Measurements from ENCODE around the gene NPRL2. TPM values are rescaled to one million over a fixed set of nuclear protein-coding genes. Genes with fewer than 3 reads are reported as not detected.

NPRL2 gene
- total and polyA plus RNA-seq, 9 of the 15 experiments (the other 6 are each of a cell fraction or from before 2014, with no cell fraction given) = 17.4 to 40.4 (median 24.4) TPM

DNA sequence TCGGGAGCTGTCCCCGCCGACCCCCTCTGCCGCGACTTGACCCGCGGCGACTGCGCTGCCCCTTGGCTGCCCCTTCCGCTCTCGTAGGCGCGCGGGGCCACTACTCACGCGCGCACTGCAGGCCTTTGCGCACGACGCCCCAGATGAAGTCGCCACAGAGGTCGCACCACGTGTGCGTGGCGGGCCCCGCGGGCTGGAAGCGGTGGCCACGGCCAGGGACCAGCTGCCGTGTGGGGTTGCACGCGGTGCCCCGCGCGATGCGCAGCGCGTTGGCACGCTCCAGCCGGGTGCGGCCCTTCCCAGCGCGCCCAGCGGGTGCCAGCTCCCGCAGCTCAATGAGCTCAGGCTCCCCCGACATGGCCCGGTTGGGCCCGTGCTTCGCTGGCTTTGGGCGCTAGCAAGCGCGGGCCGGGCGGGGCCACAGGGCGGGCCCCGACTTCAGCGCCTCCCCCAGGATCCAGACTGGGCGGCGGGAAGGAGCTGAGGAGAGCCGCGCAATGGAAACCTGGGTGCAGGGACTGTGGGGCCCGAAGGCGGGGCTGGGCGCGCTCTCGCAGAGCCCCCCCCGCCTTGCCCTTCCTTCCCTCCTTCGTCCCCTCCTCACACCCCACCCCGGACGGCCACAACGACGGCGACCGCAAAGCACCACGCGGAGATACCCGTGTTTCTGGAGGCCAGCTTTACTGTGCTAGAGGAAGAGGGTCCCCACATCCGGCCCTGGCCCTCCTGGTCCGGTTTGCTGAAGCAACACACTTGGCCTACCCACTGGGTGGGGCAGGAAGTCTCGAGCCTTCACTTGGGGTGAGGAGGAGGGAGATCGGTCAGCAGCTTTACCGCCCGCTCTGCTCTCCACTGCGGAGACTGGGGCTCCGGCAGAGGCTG, 9.9 kb downstream of the NPRL2 start, which contains the start of gene RASSF1 (continued):
- TF ChIP-seq NR4A1 (CRISPR knock-in tag; IDR thresholded peaks at IDR 0.05) (no peak), NR4A1 (tag; IDR thresholded peaks at IDR 0.05) (peak; percentile 41; the same call in 1 of the 2 replicates), LEF1 (IDR thresholded peaks at IDR 0.05) (no peak), SP2 (IDR thresholded peaks at IDR 0.05; ENCODE audit: extremely low read depth, low read depth, low read length, poor library complexity, severe bottlenecking) (no peak), ZSCAN32 (CRISPR knock-in tag; IDR thresholded peaks at IDR 0.05) (no peak), PRMT5 (CRISPR knock-in tag; IDR thresholded peaks at IDR 0.05) (no peak), TCF7L2 (IDR thresholded peaks at IDR 0.05; ENCODE audit: low read depth, low read length) (no peak), JUN (IDR thresholded peaks at IDR 0.05; ENCODE audit: borderline replicate concordance, low read depth, low read length) (no peak), JUN (CRISPR knock-in tag; IDR thresholded peaks at IDR 0.05; ENCODE audit: borderline replicate concordance) (no peak), ZNF507 (tag; conservative IDR thresholded peaks at IDR 0.05) (no peak), MCM5 (IDR thresholded peaks at IDR 0.05; ENCODE audit: low read depth) (no peak), ZNF764 (CRISPR knock-in tag; IDR thresholded peaks at IDR 0.05; ENCODE audit: low read depth) (no peak), RBFOX2 (IDR thresholded peaks at IDR 0.05; ENCODE audit: low read depth, low read length) (peak; percentile 85), TEAD2 (tag; IDR thresholded peaks at IDR 0.05) (no peak), ZNF146 (CRISPR knock-in tag; IDR thresholded peaks at IDR 0.05; ENCODE audit: unreplicated experiment) (no peak), L3MBTL2 (IDR thresholded peaks at IDR 0.05) (peak; percentile 88), NR3C1 (CRISPR knock-in tag; IDR thresholded peaks at IDR 0.05) (peak; percentile 79; the same call in 1 of the 2 replicates), KLF1 (tag; IDR thresholded peaks at IDR 0.05) (no peak), KLF13 (tag; IDR thresholded peaks at IDR 0.05; ENCODE audit: borderline replicate concordance, low read depth) (no peak), PRPF4 (IDR thresholded peaks at IDR 0.05; ENCODE audit: insufficient read depth, low read depth, low read length, poor library complexity, severe bottlenecking) (no peak), ZNF124 (CRISPR knock-in tag; IDR thresholded peaks at IDR 0.05) (no peak), HDAC3 (IDR thresholded peaks at IDR 0.05; ENCODE audit: borderline replicate concordance, partially characterized antibody) (no peak), RBM39 (optimal IDR thresholded peaks at IDR 0.05; ENCODE audit: low read depth, low read length) (no peak), PHF8 (IDR thresholded peaks at IDR 0.05; ENCODE audit: borderline replicate concordance, low read length) (peak; percentile 72; the same call in 1 of the 2 replicates)
- TF ChIP-seq, protein P1, sequence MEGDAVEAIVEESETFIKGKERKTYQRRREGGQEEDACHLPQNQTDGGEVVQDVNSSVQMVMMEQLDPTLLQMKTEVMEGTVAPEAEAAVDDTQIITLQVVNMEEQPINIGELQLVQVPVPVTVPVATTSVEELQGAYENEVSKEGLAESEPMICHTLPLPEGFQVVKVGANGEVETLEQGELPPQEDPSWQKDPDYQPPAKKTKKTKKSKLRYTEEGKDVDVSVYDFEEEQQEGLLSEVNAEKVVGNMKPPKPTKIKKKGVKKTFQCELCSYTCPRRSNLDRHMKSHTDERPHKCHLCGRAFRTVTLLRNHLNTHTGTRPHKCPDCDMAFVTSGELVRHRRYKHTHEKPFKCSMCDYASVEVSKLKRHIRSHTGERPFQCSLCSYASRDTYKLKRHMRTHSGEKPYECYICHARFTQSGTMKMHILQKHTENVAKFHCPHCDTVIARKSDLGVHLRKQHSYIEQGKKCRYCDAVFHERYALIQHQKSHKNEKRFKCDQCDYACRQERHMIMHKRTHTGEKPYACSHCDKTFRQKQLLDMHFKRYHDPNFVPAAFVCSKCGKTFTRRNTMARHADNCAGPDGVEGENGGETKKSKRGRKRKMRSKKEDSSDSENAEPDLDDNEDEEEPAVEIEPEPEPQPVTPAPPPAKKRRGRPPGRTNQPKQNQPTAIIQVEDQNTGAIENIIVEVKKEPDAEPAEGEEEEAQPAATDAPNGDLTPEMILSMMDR (IDR thresholded peaks at IDR 0.05 in 2 of 3, conservative IDR thresholded peaks at IDR 0.05 in 1 of 3; ENCODE audit: insufficient read depth in 2 of 3, low read depth in 1 of 3, low read length in 3 of 3) = no peak
- TF ChIP-seq, protein P2, sequence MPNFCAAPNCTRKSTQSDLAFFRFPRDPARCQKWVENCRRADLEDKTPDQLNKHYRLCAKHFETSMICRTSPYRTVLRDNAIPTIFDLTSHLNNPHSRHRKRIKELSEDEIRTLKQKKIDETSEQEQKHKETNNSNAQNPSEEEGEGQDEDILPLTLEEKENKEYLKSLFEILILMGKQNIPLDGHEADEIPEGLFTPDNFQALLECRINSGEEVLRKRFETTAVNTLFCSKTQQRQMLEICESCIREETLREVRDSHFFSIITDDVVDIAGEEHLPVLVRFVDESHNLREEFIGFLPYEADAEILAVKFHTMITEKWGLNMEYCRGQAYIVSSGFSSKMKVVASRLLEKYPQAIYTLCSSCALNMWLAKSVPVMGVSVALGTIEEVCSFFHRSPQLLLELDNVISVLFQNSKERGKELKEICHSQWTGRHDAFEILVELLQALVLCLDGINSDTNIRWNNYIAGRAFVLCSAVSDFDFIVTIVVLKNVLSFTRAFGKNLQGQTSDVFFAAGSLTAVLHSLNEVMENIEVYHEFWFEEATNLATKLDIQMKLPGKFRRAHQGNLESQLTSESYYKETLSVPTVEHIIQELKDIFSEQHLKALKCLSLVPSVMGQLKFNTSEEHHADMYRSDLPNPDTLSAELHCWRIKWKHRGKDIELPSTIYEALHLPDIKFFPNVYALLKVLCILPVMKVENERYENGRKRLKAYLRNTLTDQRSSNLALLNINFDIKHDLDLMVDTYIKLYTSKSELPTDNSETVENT (CRISPR knock-in tag; IDR thresholded peaks at IDR 0.05) = peak; percentile 16; the same call in 1 of the 2 replicates

Data from K562 (cell line).